ENCODE results near the gene ABLIM3. TPM values are rescaled to one million over a fixed set of nuclear protein-coding genes. Genes with fewer than 3 reads are reported as not detected.

Gene ABLIM3
- total and polyA plus RNA-seq, 2 of the 8 experiments (the other 6 are each of a cell fraction or from before 2014, with no cell fraction given), result 0.36 to 0.56 TPM

DNA sequence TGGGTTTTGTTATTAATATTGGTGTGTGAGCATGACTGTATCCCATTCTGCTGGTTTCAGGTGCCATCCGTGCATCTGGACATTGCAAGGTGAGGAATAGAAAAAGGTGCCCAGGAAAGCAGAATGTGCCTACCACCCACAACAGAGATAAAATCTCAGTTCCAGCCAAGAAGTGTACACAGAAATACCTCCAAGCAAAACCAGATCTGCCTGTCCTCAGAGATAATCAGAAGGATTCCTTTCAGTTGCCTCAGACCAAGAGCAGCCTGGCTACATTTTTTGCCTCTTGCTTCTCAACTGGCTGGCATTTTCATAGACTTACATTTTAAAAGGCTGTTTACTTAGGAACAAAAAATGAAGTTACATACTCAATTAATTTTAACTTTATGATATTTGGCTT lies 12.1 kb upstream of the ABLIM3 start (continued):
- TF ChIP-seq SIRT6 (IDR thresholded peaks at IDR 0.05; ENCODE audit: low read length) (no peak), BACH1 (IDR thresholded peaks at IDR 0.05; ENCODE audit: low read length) (no peak), JUND (IDR thresholded peaks at IDR 0.05; ENCODE audit: low read length) (no peak), SIX5 (IDR thresholded peaks at IDR 0.05; ENCODE audit: low read depth, low read length) (no peak), POU5F1 (IDR thresholded peaks at IDR 0.05; ENCODE audit: low read depth, low read length) (no peak), RNF2 (IDR thresholded peaks at IDR 0.05; ENCODE audit: borderline replicate concordance, low read depth, low read length, missing control alignments, poor library complexity, severe bottlenecking) (no peak)
- TF ChIP-seq, protein P1, sequence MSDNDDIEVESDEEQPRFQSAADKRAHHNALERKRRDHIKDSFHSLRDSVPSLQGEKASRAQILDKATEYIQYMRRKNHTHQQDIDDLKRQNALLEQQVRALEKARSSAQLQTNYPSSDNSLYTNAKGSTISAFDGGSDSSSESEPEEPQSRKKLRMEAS (IDR thresholded peaks at IDR 0.05), result no peak
